ENCODE measurements around the gene PROS1.

- TF ChIP-seq, protein P1, sequence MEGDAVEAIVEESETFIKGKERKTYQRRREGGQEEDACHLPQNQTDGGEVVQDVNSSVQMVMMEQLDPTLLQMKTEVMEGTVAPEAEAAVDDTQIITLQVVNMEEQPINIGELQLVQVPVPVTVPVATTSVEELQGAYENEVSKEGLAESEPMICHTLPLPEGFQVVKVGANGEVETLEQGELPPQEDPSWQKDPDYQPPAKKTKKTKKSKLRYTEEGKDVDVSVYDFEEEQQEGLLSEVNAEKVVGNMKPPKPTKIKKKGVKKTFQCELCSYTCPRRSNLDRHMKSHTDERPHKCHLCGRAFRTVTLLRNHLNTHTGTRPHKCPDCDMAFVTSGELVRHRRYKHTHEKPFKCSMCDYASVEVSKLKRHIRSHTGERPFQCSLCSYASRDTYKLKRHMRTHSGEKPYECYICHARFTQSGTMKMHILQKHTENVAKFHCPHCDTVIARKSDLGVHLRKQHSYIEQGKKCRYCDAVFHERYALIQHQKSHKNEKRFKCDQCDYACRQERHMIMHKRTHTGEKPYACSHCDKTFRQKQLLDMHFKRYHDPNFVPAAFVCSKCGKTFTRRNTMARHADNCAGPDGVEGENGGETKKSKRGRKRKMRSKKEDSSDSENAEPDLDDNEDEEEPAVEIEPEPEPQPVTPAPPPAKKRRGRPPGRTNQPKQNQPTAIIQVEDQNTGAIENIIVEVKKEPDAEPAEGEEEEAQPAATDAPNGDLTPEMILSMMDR (IDR thresholded peaks at IDR 0.05): no peak
- TF ChIP-seq POLR2AphosphoS5 (IDR thresholded peaks at IDR 0.05) (no peak), EP300 (IDR thresholded peaks at IDR 0.05) (no peak)
Measured at GRCh38 chr3:94011233-94011711, 37.6 kb upstream of the PROS1 start.

Data from suprapubic skin (tissue), 4 donors.